GM12891 (cell line): Measurements from ENCODE around the gene SSTR1.

ENCODE experiments used
- POLR2AphosphoS5 ChIP-seq: IDR thresholded peaks from 2 replicates; pipeline ENCODE4 v1.6.1; 2011; ENCODE audit warnings: low read depth, low read length, control low read depth
- TAF1 ChIP-seq: IDR thresholded peaks from 2 replicates; pipeline ENCODE4 v1.6.1; 2011; ENCODE audit warnings: low read depth, low read length, control low read depth

- TF ChIP-seq POLR2AphosphoS5: no peak
- no peak for TF ChIP-seq TAF1
These were observed 49.8 kb downstream of the SSTR1 start for GRCh38 chr14:38257507-38257906.
